IPS DF 4.7 (cell line): Measurements from ENCODE around the gene RBMS1.
"Not testable (repeated sequence)": the region's sequence is repeated elsewhere in the genome, so short reads cannot be mapped to it uniquely, and the experiment has no call there.

Experiments used
- DNase-seq: peaks from one replicate; pipeline ENCODE4 v3.0.0-alpha.2; 2013; ENCODE audit warnings: low spot score; ENCODE audit errors: extremely low read depth

Gene RBMS1

GRCh38 chr2:160434254-160434948 is 59.2 kb downstream of the RBMS1 start:
- no peak for DNase-seq

GRCh38 chr2:160433466-160434140 is 60.0 kb downstream of the RBMS1 start:
- no peak for DNase-seq

- no peak for DNase-seq
Observed at GRCh38 chr2:160432633-160433032, 61.0 kb downstream of the RBMS1 start.

GRCh38 chr2:160431441-160431840 is 62.2 kb downstream of the RBMS1 start:
- DNase-seq, result no peak

DNA sequence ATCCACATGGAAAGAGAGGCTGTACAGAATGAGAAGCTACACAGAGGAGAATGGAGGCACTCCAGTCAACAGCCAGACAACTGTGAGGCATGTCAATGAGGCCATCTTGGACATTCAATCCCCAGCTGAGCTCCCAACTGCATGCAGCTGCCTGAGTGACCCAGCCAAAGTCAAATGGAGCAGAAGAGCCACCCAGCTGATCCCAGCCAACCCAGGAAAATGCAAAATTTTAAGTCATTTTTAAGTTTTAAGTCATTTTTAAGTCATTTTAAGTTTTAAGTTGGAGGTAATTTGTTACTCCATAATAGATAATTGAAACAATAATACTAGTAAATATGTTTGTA is 63.6 kb downstream of the RBMS1 start:
- DNase-seq, result no peak

- no peak for DNase-seq
Observed at GRCh38 chr2:160429248-160430000, 64.2 kb downstream of the RBMS1 start.

GRCh38 chr2:160428405-160428763 is 65.2 kb downstream of the RBMS1 start:
- DNase-seq, result no peak

DNA sequence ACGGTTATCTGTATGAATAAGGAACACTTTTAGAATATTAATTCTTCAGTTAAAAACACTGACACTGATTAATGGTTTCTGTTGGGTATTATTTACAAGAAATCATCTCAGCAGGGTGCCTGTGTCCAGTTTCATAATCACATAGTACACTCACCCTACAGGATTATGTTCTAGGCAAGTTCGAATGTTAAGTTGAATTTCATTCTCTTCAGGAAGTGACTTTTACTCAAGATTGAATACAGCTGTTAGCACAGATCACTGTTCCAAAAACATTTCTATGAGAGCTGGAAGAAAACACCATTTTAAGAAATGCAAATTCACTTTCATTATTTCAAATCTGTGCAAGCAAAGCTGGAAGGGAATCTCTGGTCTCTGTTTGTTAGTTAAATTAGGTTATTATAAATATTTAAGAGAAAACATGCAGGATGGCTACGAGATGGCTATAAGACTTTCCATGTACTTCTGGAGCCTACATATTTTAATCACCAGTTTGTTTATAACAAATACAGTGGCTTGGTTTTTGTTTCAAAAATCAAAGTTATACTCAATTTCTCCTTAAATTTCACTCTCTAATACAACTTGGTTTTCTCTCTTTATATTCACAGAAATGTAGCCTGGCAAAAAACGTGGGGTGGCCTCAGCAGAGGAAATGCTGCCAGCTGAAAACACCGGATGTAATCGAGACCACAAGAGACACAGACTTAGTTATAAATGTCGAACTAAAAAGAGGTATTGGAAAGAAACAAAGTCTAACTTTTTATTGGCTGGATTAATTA is 65.8 kb downstream of the RBMS1 start:
- DNase-seq, result no peak

- DNase-seq, result no peak
Observed at GRCh38 chr2:160426604-160427003, 67.0 kb downstream of the RBMS1 start.

GRCh38 chr2:160425434-160426151 is 68.0 kb downstream of the RBMS1 start:
- DNase-seq, result no peak

DNA sequence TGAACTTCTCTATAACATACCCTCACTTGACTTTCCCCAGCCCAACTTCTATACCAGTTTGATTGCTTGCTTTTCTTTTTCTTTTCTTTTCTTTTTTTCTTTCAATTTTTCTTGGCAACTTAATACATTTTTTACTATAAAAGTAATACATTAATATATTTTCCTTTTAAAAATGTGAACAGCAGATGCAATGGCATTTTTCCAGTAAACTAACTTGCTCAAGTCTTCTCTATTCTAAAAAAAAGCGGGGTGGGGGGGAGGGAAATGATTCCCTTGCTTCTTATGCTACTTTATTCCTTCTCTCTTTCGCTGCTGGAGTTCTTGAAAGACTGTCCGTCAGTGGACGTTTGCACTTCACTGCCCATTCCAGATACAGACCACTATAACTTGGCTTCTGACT is 70.5 kb downstream of the RBMS1 start:
- DNase-seq, result no peak

- not testable (repeated sequence) for DNase-seq
Observed at GRCh38 chr2:160421646-160422501, 71.7 kb downstream of the RBMS1 start.

DNA sequence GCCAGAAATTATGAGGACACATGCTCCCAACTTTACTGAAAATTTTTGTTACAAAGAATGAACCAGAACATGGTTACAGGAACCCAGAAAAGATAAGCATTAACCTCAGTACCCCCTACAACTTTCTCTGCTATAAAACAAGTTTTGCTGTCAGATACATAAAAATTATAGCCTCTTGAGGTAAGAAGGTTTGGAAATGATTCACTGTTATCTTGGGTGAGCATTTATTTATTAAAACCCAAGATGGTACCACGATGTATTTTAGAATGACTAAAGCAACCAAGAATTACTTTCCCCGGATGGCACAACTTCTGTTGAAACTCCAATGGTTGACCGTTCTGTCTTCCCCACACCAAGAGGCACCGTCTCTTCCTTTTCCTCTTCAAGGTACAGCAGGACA is 72.9 kb downstream of the RBMS1 start:
- DNase-seq, result no peak

GRCh38 chr2:160419776-160420505 is 73.7 kb downstream of the RBMS1 start:
- DNase-seq, result no peak

- no peak for DNase-seq
Observed at GRCh38 chr2:160418853-160419252, 74.8 kb downstream of the RBMS1 start.

- no peak for DNase-seq
Observed at GRCh38 chr2:160418398-160418765, 75.2 kb downstream of the RBMS1 start.

DNA sequence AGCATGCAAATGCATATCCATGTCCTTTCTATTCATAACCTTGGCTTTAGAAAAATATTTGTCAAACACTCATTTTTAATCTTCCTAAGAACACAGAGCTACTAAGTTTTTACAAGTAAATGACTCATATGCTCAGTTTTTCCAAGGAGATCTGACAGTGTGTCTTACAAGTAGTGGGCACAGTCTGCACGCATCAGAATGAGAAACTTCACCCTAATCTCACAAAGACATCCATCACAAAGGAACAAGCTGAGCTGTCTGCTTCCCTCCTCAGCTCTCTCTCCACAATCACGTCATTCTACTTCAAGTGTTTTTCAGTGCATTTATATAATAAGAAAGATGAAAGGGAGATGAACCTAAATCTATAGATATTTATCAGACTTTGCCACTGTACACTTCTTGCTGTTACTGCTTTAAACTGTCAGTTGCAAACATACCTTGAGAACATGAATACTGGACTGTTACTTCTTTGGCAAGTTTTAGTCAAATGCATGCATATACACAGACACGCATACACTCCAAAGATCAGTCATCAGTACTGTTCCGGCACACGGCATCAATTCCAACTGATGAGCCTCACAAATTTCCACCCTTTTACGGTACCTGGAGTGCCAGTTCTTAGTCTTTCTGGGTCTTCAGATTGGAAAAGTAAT is 75.7 kb downstream of the RBMS1 start:
- no peak for DNase-seq

GRCh38 chr2:160415991-160416390 is 77.6 kb downstream of the RBMS1 start:
- no peak for DNase-seq

DNA sequence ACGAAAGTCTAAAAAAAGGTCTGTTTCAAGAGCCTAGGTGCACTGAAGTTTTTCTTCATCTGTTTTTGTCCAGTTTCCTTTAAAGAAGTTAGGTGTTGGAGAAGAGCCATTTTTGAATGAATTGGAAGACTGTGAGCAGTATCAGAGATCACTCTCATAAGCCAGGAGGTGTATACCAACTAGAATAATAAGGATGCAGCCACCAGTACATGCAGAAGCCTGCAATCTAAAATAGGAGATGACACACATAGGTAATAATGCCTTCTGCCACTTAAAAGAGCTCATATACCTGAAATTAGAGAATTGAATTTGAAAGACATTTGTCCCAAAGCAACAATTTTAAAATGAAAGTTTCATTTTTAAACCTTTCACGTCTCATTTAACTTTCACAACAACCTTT is 81.7 kb downstream of the RBMS1 start:
- no peak for DNase-seq
